Measurements from ENCODE around the gene TRIM10. TPM values are rescaled to one million over a fixed set of nuclear protein-coding genes. Genes with fewer than 3 reads are reported as not detected.

Gene TRIM10
- total RNA-seq, 4 donors from 2014 or later: 0.17 to 0.50 (median 0.42) TPM; not detected in 1

- intact Hi-C loops (cut with DNase I): loop anchor here (5.0 kb wide), 1 partner anchor 37 kb away; the partner anchor contains the start of gene PPP1R11
- TF ChIP-seq POLR2AphosphoS5 (IDR thresholded peaks at IDR 0.05): no peak
- TF ChIP-seq CTCF (IDR thresholded peaks at IDR 0.05): no peak
- no peak for TF ChIP-seq POLR2A (IDR thresholded peaks at IDR 0.05; ENCODE audit: low read depth)
- TF ChIP-seq EP300 (IDR thresholded peaks at IDR 0.05): no peak
- H3K4me3 ChIP-seq: no peak overlapping the region
- no peak for DNase-seq (ENCODE audit: extremely low spot score)
- H3K27me3 ChIP-seq: peaks cover 6 to 57% (median 14%) of the 10 kb centered on the region in 4 donors
- no peak overlapping the region for H3K27ac ChIP-seq (replicated peaks in 1 of 4)
- H3K4me1 ChIP-seq: peaks cover 32 to 40% (median 37%) of the 10 kb centered on the region in 4 donors
- 78% methylated on average over 2 of the region's 2 CpGs for WGBS
- no peaks in the 10 kb centered on the region for H3K36me3 ChIP-seq
- H3K9me3 ChIP-seq: no peaks in the 10 kb centered on the region
Measured at GRCh38 chr6:30104661-30105060, 56.4 kb downstream of the TRIM10 start.

GRCh38 chr6:30103872-30104179 lies 57.2 kb downstream of the TRIM10 start:
- peaks cover 32 to 40% (median 37%) of the 10 kb centered on the region in 4 donors for H3K4me1 ChIP-seq
- H3K36me3 ChIP-seq: no peaks in the 10 kb centered on the region
- no peaks in the 10 kb centered on the region for H3K9me3 ChIP-seq
- 58% methylated on average over 3 of the region's 3 CpGs for WGBS
- intact Hi-C loops (cut with DNase I): loop anchor here (1.0 to 5.0 kb wide), 2 partner anchors 27 to 37 kb away; partner anchors contain the start of gene PPP1R11
- TF ChIP-seq EP300 (IDR thresholded peaks at IDR 0.05): no peak
- no peak for TF ChIP-seq POLR2AphosphoS5 (IDR thresholded peaks at IDR 0.05)
- TF ChIP-seq POLR2A (IDR thresholded peaks at IDR 0.05; ENCODE audit: low read depth): no peak
- TF ChIP-seq CTCF (IDR thresholded peaks at IDR 0.05): no peak
- peaks cover 7 to 57% (median 19%) of the 10 kb centered on the region in 4 donors for H3K27me3 ChIP-seq
- DNase-seq (ENCODE audit: extremely low spot score): no peak
- H3K27ac ChIP-seq (replicated peaks in 1 of 4): no peak overlapping the region
- H3K4me3 ChIP-seq: peak overlapping the region; percentile 43 to 64 (median 47)

GRCh38 chr6:30102970-30103871 lies 57.8 kb downstream of the TRIM10 start:
- peaks cover 7 to 58% (median 22%) of the 10 kb centered on the region in 4 donors for H3K27me3 ChIP-seq

DNA sequence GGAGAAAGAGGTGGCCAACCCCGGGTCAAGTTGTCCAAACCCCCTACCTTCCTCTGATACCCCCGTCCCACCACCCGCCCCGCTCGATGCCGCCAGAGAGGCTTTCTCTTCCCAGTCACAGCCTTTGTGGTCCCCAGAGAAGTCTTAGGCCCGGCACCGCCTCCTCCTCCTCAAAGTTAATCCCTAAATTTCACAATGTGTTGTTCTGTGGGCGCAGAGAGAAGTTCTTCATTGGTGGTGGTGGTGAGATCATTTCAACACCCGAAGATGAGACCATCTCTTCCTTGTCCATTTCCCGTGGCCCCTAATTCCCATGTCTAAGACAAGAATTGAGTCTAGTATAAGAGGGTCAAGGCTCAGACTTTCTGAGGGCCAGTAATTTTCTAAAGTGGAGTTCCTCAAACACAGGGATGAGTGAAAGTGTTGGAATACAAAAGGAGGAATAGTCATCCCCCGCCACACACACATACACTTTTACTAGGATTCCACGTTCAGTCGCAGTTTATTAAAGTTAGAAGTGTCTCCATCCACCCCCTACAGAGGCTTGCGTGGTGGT lies 58.5 kb downstream of the TRIM10 start:
- peaks cover 7 to 60% (median 27%) of the 10 kb centered on the region in 4 donors for H3K27me3 ChIP-seq
- TF ChIP-seq POLR2A (IDR thresholded peaks at IDR 0.05; ENCODE audit: low read depth): no peak
- TF ChIP-seq EP300 (IDR thresholded peaks at IDR 0.05): no peak
- DNase-seq (ENCODE audit: extremely low spot score): no peak
- H3K4me1 ChIP-seq: peaks cover 32 to 40% (median 37%) of the 10 kb centered on the region in 4 donors
- intact Hi-C loops (cut with DNase I): loop anchor here (5.0 kb wide), 1 partner anchor 35 kb away; the partner anchor contains the start of gene PPP1R11
- H3K9me3 ChIP-seq: no peaks in the 10 kb centered on the region
- 46% methylated on average over 13 of the region's 15 CpGs for WGBS
- H3K36me3 ChIP-seq: no peaks in the 10 kb centered on the region
- peak overlapping the region; percentile 73 to 79 (median 74) for H3K27ac ChIP-seq (replicated peaks in 1 of 4)
- H3K4me3 ChIP-seq: peak overlapping the region; percentile 48 to 64 (median 50)

More at GRCh38 chr6:30102970-30103871, 57.8 kb downstream of the TRIM10 start:
- Histone ChIP-seq H3K27ac (replicated peaks in 1 of 4) (peak overlapping the region; percentile 73 to 79 (median 74)), H3K36me3 (no peaks in the 10 kb centered on the region), H3K4me1 (peaks cover 32 to 40% (median 37%) of the 10 kb centered on the region in 4 donors), H3K9me3 (no peaks in the 10 kb centered on the region), H3K4me3 (peak overlapping the region; percentile 43 to 64 (median 47))
- DNase-seq (ENCODE audit: extremely low spot score): peak; percentile 97
- 5% methylated on average over 36 of the region's 36 CpGs for WGBS
- no peak for TF ChIP-seq EP300 (IDR thresholded peaks at IDR 0.05)
- no peak for TF ChIP-seq POLR2A (IDR thresholded peaks at IDR 0.05; ENCODE audit: low read depth)
- peak; percentile 16 to 57 for TF ChIP-seq POLR2AphosphoS5 (IDR thresholded peaks at IDR 0.05)
- TF ChIP-seq CTCF (IDR thresholded peaks at IDR 0.05): peak; percentile 82 to 95 (median 93)
- intact Hi-C loops (cut with DNase I): loop anchor here (1.0 to 5.0 kb wide), 2 partner anchors 28 to 36 kb away; partner anchors contain the start of gene PPP1R11

Small RNA genes within 50 kb of the gene (small RNA-seq; reads per million reads assigned to genes)
- 0 reads per million in 3 donors for gene RF00554

Other genes with a start within 250 kb of the TRIM10 start
- 100 to 1,000 TPM; 243 to 610 (median 499) TPM for gene HLA-A, start 218.7 kb downstream of the TRIM10 start, total RNA-seq
- gene POLR1H, start 99.9 kb downstream of the TRIM10 start, total RNA-seq: 10 to 100 TPM; 12.9 to 21.0 (median 17.4) TPM
- 10 to 100 TPM; 50.7 to 64.7 (median 60.2) TPM for gene PPP1R11, start 94.0 kb downstream of the TRIM10 start, total RNA-seq
- under 1 TPM in 1 of 4 donors, not detected in 3; 0.11 TPM for gene RNF39, start 85.4 kb downstream of the TRIM10 start, total RNA-seq
- gene TRIM31, start 48.1 kb downstream of the TRIM10 start, total RNA-seq: 1 to 10 TPM in 1 of 4 donors, not detected in 3; 1.3 TPM
- gene TRIM40, start 25.1 kb downstream of the TRIM10 start, total RNA-seq: not detected
- under 1 TPM in 1 of 4 donors, not detected in 3; 0.42 TPM for gene TRIM15, start 2.3 kb upstream of the TRIM10 start, total RNA-seq
- gene TRIM26, start 52.2 kb upstream of the TRIM10 start, total RNA-seq: 10 to 100 TPM; 33.6 to 58.8 (median 46.3) TPM
- 10 to 100 TPM; 17.4 to 24.5 (median 20.9) TPM for gene TRIM39, start 165.7 kb upstream of the TRIM10 start, total RNA-seq
- gene RPP21, start 183.9 kb upstream of the TRIM10 start, total RNA-seq: 100 to 1,000 TPM in 2 of 4 donors, 10 to 100 TPM in 2; 78.1 to 149 (median 113) TPM